RPMI8226 (cell line): ENCODE data around the gene ERBB4.

Source experiments
- DNase-seq: peaks from one replicate; pipeline ENCODE4 v3.0.0-alpha.2; 2015

The ERBB4 gene

DNA sequence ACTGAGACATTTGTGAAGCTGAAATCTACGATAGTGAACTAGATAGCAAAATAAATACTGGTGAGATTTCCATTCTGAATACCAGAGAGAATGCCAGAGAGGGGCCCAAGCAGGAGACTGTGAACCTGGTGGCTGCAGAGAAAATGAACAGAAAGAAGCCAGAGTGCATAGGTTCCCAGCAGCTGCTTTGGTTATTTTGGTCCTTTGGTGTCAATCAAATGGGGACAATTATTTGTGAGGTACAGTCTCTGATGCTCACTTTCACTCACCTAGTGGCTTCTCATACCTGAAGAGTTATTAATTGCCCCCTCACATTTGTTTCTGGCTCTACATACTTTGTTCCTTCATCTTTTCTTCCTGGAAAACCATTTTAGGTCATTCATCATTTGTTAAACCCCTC, 1170.1 kb downstream of the ERBB4 start:
- DNase-seq, result no peak

- DNase-seq, result no peak
Observed at GRCh38 chr2:211367711-211368110, 1170.9 kb downstream of the ERBB4 start.

- no peak for DNase-seq
Observed at GRCh38 chr2:211367293-211367692, 1171.3 kb downstream of the ERBB4 start.

DNA sequence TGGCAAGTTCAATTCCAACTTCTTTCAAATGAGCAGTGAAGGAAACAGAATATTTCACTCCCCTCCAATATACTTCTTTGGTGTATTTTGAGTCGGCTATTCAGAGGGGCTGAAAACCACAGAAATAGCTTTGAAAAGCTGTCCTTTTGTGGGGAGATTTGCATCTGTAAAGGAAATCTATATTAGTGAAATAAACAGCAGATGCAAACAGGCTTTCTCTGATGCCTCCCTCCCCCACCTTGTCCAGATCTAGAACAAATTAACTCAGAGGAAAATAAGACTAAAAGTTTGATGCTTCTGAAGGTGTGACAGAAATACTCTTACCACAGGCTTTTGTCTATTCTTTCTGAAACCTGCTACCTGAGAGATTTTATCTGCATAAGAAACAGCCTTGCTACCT, 1173.7 kb downstream of the ERBB4 start:
- DNase-seq, result no peak

DNA sequence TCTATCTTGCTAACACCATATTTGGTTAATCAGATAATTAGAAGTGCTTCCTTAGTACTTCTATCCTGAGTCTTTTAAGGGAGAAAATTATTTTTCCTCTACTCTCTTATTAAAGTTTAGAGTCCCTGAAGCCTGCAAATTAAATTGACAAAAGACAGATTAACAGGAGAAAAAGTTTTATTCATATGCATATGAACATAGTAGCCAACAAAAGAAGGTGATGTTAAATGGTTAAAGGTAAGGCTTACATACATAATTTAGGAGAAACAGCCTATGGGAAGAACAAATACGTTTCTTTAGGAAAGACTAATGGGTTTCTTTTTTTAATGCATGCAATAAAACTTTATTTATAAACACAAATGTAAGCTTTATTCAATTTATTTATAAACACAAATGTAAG, 1177.2 kb downstream of the ERBB4 start:
- no peak for DNase-seq

GRCh38 chr2:211359347-211359746, 1179.3 kb downstream of the ERBB4 start:
- no peak for DNase-seq

- DNase-seq, result no peak
Observed at GRCh38 chr2:211358504-211358903, 1180.1 kb downstream of the ERBB4 start.

- DNase-seq, result no peak
Observed at GRCh38 chr2:211354481-211354880, 1184.1 kb downstream of the ERBB4 start.

GRCh38 chr2:211351987-211352386, 1186.6 kb downstream of the ERBB4 start:
- DNase-seq, result peak; percentile 68

DNA sequence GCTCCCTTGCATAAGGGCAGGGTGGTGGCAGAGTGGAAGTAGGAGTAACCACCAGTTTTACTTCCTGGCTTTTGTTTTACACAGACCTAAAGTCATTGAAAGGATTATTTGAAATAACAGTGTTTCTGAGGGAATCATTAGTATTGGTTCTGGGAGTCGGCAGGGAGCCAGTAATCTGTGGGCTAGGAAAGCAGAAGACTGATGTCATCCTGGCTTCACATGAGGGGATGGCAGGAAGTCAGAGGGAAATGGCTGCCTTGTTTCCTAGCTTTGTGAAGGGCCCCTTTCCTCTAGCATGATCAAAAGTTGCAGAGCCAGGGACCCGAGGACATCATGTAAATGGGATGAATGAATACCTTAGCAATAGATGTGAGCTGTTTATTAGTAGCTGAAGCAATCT, 1189.6 kb downstream of the ERBB4 start:
- no peak for DNase-seq

DNA sequence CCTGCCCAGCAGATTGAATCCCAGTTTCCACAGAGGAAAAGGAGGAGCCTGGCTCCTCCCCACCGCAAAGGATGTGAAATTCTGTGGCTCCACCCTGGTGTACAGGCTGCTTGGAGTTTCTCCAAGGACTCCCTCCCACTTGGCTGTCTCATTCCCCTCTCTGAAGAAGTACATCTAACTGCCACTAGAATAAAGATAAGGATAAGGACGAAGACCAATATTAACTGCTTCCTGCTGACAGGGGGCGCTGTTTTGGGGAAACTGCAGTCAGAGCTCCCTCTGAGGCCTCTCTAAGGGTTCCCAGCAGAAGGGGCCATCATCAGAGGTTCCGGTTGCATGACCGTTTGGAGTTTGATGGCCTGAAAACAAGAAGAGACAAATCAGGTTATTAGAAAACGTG, 1191.3 kb downstream of the ERBB4 start:
- no peak for DNase-seq

- no peak for DNase-seq
Observed at GRCh38 chr2:211344289-211344688, 1194.3 kb downstream of the ERBB4 start.

GRCh38 chr2:211333377-211333776, 1205.2 kb downstream of the ERBB4 start:
- DNase-seq, result no peak

GRCh38 chr2:211331736-211332135, 1206.9 kb downstream of the ERBB4 start:
- no peak for DNase-seq

DNA sequence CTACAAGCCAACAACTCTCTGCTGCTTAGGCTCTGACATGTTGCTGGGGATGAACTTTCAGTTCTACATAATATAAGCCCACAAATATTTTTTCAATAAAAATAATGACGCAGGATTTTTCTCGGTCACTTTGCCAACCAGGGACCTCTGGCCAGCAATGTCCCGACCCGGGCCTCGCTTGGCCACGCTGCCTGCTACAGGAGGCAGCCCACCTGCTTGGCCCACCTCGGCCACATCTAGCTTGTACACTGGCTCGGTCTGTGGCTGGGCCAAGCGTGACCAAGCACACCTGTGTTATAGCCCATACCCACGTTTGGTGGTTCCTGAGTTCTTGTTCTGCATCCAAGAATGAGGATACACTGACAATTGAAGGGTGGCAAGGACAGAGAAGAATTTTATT, 1208.7 kb downstream of the ERBB4 start:
- peak; percentile 7 for DNase-seq

- no peak for DNase-seq
Observed at GRCh38 chr2:211329421-211329820, 1209.2 kb downstream of the ERBB4 start.

DNA sequence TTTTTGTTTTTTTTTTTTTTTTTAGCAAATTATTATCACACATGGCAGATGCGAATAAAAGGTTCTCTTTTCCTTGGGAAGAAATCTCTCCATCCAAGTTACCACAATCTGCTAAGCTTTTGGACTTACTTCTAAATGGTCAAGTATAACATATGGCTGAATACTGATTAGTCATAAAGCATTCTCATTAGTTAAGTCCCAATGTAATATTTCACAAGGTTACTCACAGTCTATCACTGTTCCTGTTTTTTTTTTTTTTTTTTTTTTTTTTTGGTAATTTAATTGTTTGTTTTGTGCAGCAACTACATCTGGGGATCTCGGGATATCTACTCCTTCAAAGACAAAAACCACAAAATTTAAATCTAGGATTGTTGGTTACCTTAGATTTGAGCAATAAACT, 1210.5 kb downstream of the ERBB4 start:
- no peak for DNase-seq
